LNCaP clone FGC (cell line): ENCODE measurements around the gene TIAM1.

Experiments used
- DNase-seq: peaks from one replicate; pipeline ENCODE4 v3.0.0-alpha.2; 2011; ENCODE audit warnings: low read depth
- H3K4me3 ChIP-seq: 2 replicates; pipeline ENCODE4 v1.5.1; 2011; ENCODE audit warnings: mild to moderate bottlenecking, low read depth, low read length, control low read depth
- CTCF ChIP-seq: IDR thresholded peaks from 2 replicates; pipeline ENCODE4 v1.5.1; 2012; ENCODE audit warnings: mild to moderate bottlenecking; ENCODE audit not compliant: control insufficient read depth, insufficient read depth; ENCODE audit errors: extremely low read depth

Gene TIAM1

GRCh38 chr21:31181082-31181750 is 162.8 kb downstream of the TIAM1 start:
- TF ChIP-seq CTCF, result no peak
- H3K4me3 ChIP-seq, result no peak overlapping the region
- DNase-seq, result no peak

- no peak for DNase-seq
Measured at GRCh38 chr21:31180256-31181081, 163.6 kb downstream of the TIAM1 start.

GRCh38 chr21:31176725-31177124 is 167.3 kb downstream of the TIAM1 start:
- H3K4me3 ChIP-seq, result no peak overlapping the region
- no peak for TF ChIP-seq CTCF
- no peak for DNase-seq

More at GRCh38 chr21:31180256-31181081, 163.6 kb downstream of the TIAM1 start:
- TF ChIP-seq CTCF, result peak; percentile 61
- no peak overlapping the region for H3K4me3 ChIP-seq

GRCh38 chr21:31176080-31176551 is 167.9 kb downstream of the TIAM1 start:
- TF ChIP-seq CTCF, result no peak
- no peak for DNase-seq
- H3K4me3 ChIP-seq, result no peak overlapping the region

GRCh38 chr21:31173881-31174555 is 170.0 kb downstream of the TIAM1 start:
- H3K4me3 ChIP-seq, result no peak overlapping the region
- TF ChIP-seq CTCF, result no peak
- no peak for DNase-seq

- TF ChIP-seq CTCF, result no peak
- no peak for DNase-seq
- no peak overlapping the region for H3K4me3 ChIP-seq
Measured at GRCh38 chr21:31172328-31172727, 171.7 kb downstream of the TIAM1 start.
